GM12878 (cell line): ENCODE results near the gene SELENOO. TPM values are rescaled to one million over a fixed set of nuclear protein-coding genes. Genes with fewer than 3 reads are reported as not detected.

Source experiments
- ATAC-seq: fragments of 200-7000 bp; cut with Tn5 transposase; 3 replicates; pipeline ENCODE4 v1.9.1; 2020; ENCODE audit warnings: mild to moderate bottlenecking, moderate library complexity
- BruUV-seq: library from RNA; stranded (reverse); fragments of 400-500 nt; replicated peaks from 2 replicates; lab custom pipeline; 2021; lab: Mats Ljungman, UMichigan
- CTCF ChIA-PET: fragments of 300-600 bp; sonication (Branson Sonifier 250); formaldehyde crosslinking; extraction: SDS; loops from one replicate; lab custom pipeline; 2021; ENCODE audit warnings: inconsistent platforms; lab: Yijun Ruan, JAX
- POLR2A ChIA-PET: fragments of 350-600 bp; formaldehyde crosslinking; extraction: SDS; loops from one replicate; lab custom pipeline; 2021; ENCODE audit warnings: inconsistent platforms; lab: Charles Lee
- RAD21 ChIA-PET: fragments of 300-600 bp; sonication (Branson Sonifier 250); formaldehyde crosslinking; loops from one replicate; lab custom pipeline; 2023; ENCODE audit warnings: antibody characterized with exemption; ENCODE audit not compliant: unreplicated experiment; lab: Charles Lee
- SMC1A ChIA-PET: fragments of 300-600 bp; sonication (Branson Sonifier 250); formaldehyde crosslinking; loops from one replicate; lab custom pipeline; 2023; ENCODE audit not compliant: unreplicated experiment, uncharacterized antibody; lab: Charles Lee
- DNase-seq: peaks from one replicate; pipeline ENCODE4 v3.0.0-alpha.2; 2011; ENCODE audit warnings: low read depth, low spot score
- FAIRE-seq: peaks from 3 replicates; lab custom pipeline; 2011; peaks lifted over from hg19 to GRCh38; lab: Jason Lieb, UNC
- H2AFZ ChIP-seq: 2 replicates; pipeline ENCODE4 v1.6.0; 2011; ENCODE audit warnings: low read depth, low read length, control low read depth; ENCODE audit not compliant: control insufficient read depth
- H3K27ac ChIP-seq: 2 replicates; pipeline ENCODE4 v1.5.1; 2011; ENCODE audit warnings: control low read depth; ENCODE audit not compliant: control insufficient read depth, insufficient read depth
- H3K27me3 ChIP-seq, 2 experiments: replicated peaks in 1 of 2; 2 replicates each; pipeline versions ENCODE4 v1.6.0 to v1.6.1; 2011; ENCODE audit warnings: low read length in 1 of 2; ENCODE audit not compliant: control insufficient read depth in 2 of 2, insufficient read depth in 2 of 2
- H3K36me3 ChIP-seq, 2 experiments: 2 replicates each; pipeline ENCODE4 v1.5.1; 2011; ENCODE audit warnings: low read length in 1 of 2; ENCODE audit not compliant: control insufficient read depth in 2 of 2, insufficient read depth in 2 of 2
- H3K4me1 ChIP-seq: 2 replicates; pipeline ENCODE4 v1.6.1; 2011; ENCODE audit warnings: mild to moderate bottlenecking, low read length, moderate library complexity, mixed read lengths; ENCODE audit not compliant: control insufficient read depth, insufficient read depth
- H3K4me2 ChIP-seq: 2 replicates; pipeline ENCODE4 v1.6.0; 2011; ENCODE audit warnings: control low read depth; ENCODE audit not compliant: control insufficient read depth, insufficient read depth
- H3K4me3 ChIP-seq: fragments of 200-600 bp; sonication (generic); 2 replicates; pipeline ENCODE4 v1.5.1; 2016
- H3K79me2 ChIP-seq: 2 replicates; pipeline ENCODE4 v1.6.0; 2011; ENCODE audit warnings: low read length; ENCODE audit not compliant: control insufficient read depth, insufficient read depth
- H3K9ac ChIP-seq: 2 replicates; pipeline ENCODE4 v1.8.0; 2011; ENCODE audit warnings: low read length, control low read depth, mixed read lengths; ENCODE audit not compliant: control insufficient read depth, insufficient read depth
- H3K9me3 ChIP-seq: replicated peaks from 3 replicates; pipeline ENCODE4 v1.5.1; 2011; ENCODE audit warnings: mild to moderate bottlenecking, low read length; ENCODE audit not compliant: control insufficient read depth, insufficient read depth
- H4K20me1 ChIP-seq: 2 replicates; pipeline ENCODE4 v1.6.0; 2011; ENCODE audit not compliant: control insufficient read depth, insufficient read depth
- ATF2 ChIP-seq: IDR thresholded peaks from 2 replicates; pipeline ENCODE4 v1.6.1; 2012; ENCODE audit warnings: low read length, inconsistent platforms
- CBFB ChIP-seq: IDR thresholded peaks from 2 replicates; pipeline ENCODE4 v1.6.1; 2016; ENCODE audit warnings: antibody characterized with exemption, low read depth
- CREM ChIP-seq: IDR thresholded peaks from 2 replicates; pipeline ENCODE4 v1.6.1; 2014; ENCODE audit warnings: antibody characterized with exemption, low read depth
- CUX1 ChIP-seq: IDR thresholded peaks from 2 replicates; pipeline ENCODE4 v1.6.1; 2012; ENCODE audit warnings: improper control_type of control experiment, low read depth, low read length; ENCODE audit not compliant: insufficient replicate concordance
- IKZF1 ChIP-seq: fragments of 450-650 bp; conservative IDR thresholded peaks from 2 replicates; pipeline ENCODE4 v1.6.1; 2017; ENCODE audit warnings: antibody characterized with exemption, mild to moderate bottlenecking
- IKZF2 ChIP-seq, 2 experiments: fragments of 450-650 bp; IDR thresholded peaks; 2 replicates each; pipeline ENCODE4 v1.6.1; 2017; ENCODE audit warnings: mild to moderate bottlenecking in 2 of 2, moderate library complexity in 2 of 2
- IRF4 ChIP-seq: IDR thresholded peaks from 2 replicates; pipeline ENCODE4 v1.6.1; 2011; ENCODE audit warnings: low read depth, low read length
- NFXL1 ChIP-seq: fragments of 450-650 bp; IDR thresholded peaks from 2 replicates; pipeline ENCODE4 v1.6.1; 2017; ENCODE audit warnings: antibody characterized with exemption, mild to moderate bottlenecking, borderline replicate concordance
- NKRF ChIP-seq: fragments of 450-650 bp; conservative IDR thresholded peaks from 2 replicates; pipeline ENCODE4 v1.6.1; 2017; ENCODE audit warnings: mild to moderate bottlenecking, moderate library complexity
- NRF1 ChIP-seq: conservative IDR thresholded peaks from 2 replicates; pipeline ENCODE4 v1.6.1; 2011; ENCODE audit warnings: mild to moderate bottlenecking, low read depth, low read length, improper control_type of control experiment
- PKNOX1 ChIP-seq: fragments of 450-650 bp; IDR thresholded peaks from 2 replicates; pipeline ENCODE4 v1.6.1; 2016; ENCODE audit warnings: mild to moderate bottlenecking
- RAD21 ChIP-seq: IDR thresholded peaks from 2 replicates; pipeline ENCODE4 v1.6.1; 2011; ENCODE audit warnings: mild to moderate bottlenecking, low read depth, low read length, moderate library complexity; ENCODE audit not compliant: insufficient read depth
- SRF ChIP-seq, 2 experiments: IDR thresholded peaks; 2 replicates each; pipeline ENCODE4 v1.6.1; 2011; ENCODE audit warnings: low read depth in 2 of 2, low read length in 2 of 2, mild to moderate bottlenecking in 1 of 2, moderate library complexity in 1 of 2
- STAT3 ChIP-seq: IDR thresholded peaks from 2 replicates; pipeline ENCODE4 v1.6.1; 2011; ENCODE audit warnings: low read depth, low read length, improper control_type of control experiment
- YY1 ChIP-seq: IDR thresholded peaks from 2 replicates; pipeline ENCODE4 v1.6.1; 2011; ENCODE audit warnings: low read depth, mild to moderate bottlenecking, low read length
- ZSCAN29 ChIP-seq: fragments of 450-650 bp; IDR thresholded peaks from 2 replicates; pipeline ENCODE4 v1.6.1; 2017; ENCODE audit warnings: mild to moderate bottlenecking, moderate library complexity
- ZZZ3 ChIP-seq: IDR thresholded peaks from 2 replicates; pipeline ENCODE4 v1.6.1; 2011; ENCODE audit warnings: low read depth; ENCODE audit not compliant: control insufficient read depth, insufficient read length
- WGBS: methylation state at CpG from one replicate; pipeline ENCODE4 v1.1.6; 2016; ENCODE audit warnings: low lambda C conversion rate; ENCODE audit not compliant: insufficient replicate concordance, insufficient coverage; ENCODE audit errors: missing lambda C conversion rate; 5-methylcytosine and 5-hydroxymethylcytosine counted together
- in situ Hi-C: fragments of 300-500 bp; cut with MboI; formaldehyde crosslinking; loops from 9 replicates; pipeline ENCODE4 v1.14.3; 2018; ENCODE audit warnings: mixed read lengths
- intact Hi-C: fragments of 100-400 bp; cut with micrococcal nuclease; formaldehyde crosslinking; loops from one replicate; pipeline ENCODE4 v1.14.2; 2022; ENCODE audit not compliant: unreplicated experiment
- polyA plus RNA-seq, 11 experiments: library from polyadenylated mRNA; depleted of rRNA in 4 of 11; unstranded in 6 of 11; stranded (reverse) in 5 of 11; fragments of >200 nt; fragmentation: Nextera tagmentation in 4 of 11; fragmentation: Illumina TruSeq in 1 of 11; extraction: Ambion mirVana in 4 of 11; extraction: Trizol in 1 of 11; gene quantifications; 1 replicate in 1 of 11; 2 replicates in 10 of 11; pipeline versions ENCODE4 v1.2.1 to v1.2.3, GENCODE V29; 2011 to 2016; ENCODE audit warnings: inconsistent platforms in 2 of 11, missing spikeins in 2 of 11, low read depth in 1 of 11
- total RNA-seq, 4 experiments: library from RNA; depleted of rRNA in 3 of 4; stranded (reverse); fragments of >200 nt in 3 of 4; fragmentation: Illumina TruSeq in 1 of 4; extraction: Trizol in 1 of 4; gene quantifications; 2 replicates each; pipeline versions ENCODE4 v1.2.1 to v1.2.3, GENCODE V29; 2013 to 2021

SELENOO gene
- total and polyA plus RNA-seq, 10 of the 15 experiments (the other 5 are each of a cell fraction or from before 2014, with no cell fraction given) = 0.42 to 23.3 (median 3.3) TPM

- SMC1A ChIA-PET = interaction anchor here (0.6 kb wide), 1 partner anchor 289 kb away, joined by 3 read pairs; no protein-coding TSS in a partner anchor
- no peaks in the 10 kb centered on the region for H3K9me3 ChIP-seq
- FAIRE-seq = no peak
- no peak overlapping the region for H3K4me2 ChIP-seq
- intact Hi-C loops (no loop called here), in situ Hi-C loops (no loop called here)
- RAD21 ChIA-PET = no interaction called here
- H3K4me3 ChIP-seq = no peak overlapping the region
- POLR2A ChIA-PET = no interaction called here
- no TSS peak for BruUV-seq
- H3K27ac ChIP-seq = no peak overlapping the region
- H3K36me3 ChIP-seq = peaks cover 0 to 6% of the 10 kb centered on the region in 2 experiments
- no peak overlapping the region for H2AFZ ChIP-seq
- H3K4me1 ChIP-seq = peaks cover 9% of the 10 kb centered on the region
- no peak overlapping the region for H3K9ac ChIP-seq
- ATAC-seq = no peak
- WGBS = 99% methylated on average over 7 of the region's 7 CpGs
- no peak for DNase-seq
- CTCF ChIA-PET = interaction anchor here (0.6 to 0.8 kb wide), 2 partner anchors 18 to 56 kb away, joined by 3 to 4 read pairs; no protein-coding TSS in a partner anchor
- H3K79me2 ChIP-seq = peaks cover 15% of the 10 kb centered on the region
- no peaks in the 10 kb centered on the region for H4K20me1 ChIP-seq
- no peaks in the 10 kb centered on the region for H3K27me3 ChIP-seq
- TF ChIP-seq NFXL1 (no peak), STAT3 (no peak), YY1 (no peak), NRF1 (no peak), NKRF (no peak), CBFB (no peak), IKZF1 (no peak), PKNOX1 (no peak), CUX1 (no peak), ZSCAN29 (no peak), CREM (no peak), RAD21 (no peak), IRF4 (no peak), SRF (IDR thresholded peaks at IDR 0.05; ENCODE audit: low read depth in 2 of 2, low read length in 2 of 2) (no peak), ATF2 (no peak), ZZZ3 (no peak), IKZF2 (IDR thresholded peaks at IDR 0.05) (no peak)
These were observed 3.8 kb downstream of the SELENOO start for GRCh38 chr22:50204571-50204970.
